A673 (cell line): ENCODE measurements around the gene SNX33. TPM values are rescaled to one million over a fixed set of nuclear protein-coding genes. Genes with fewer than 3 reads are reported as not detected.

Experiments used
- BruUV-seq: library from RNA; stranded (reverse); fragments of 400-500 nt; replicated peaks from 2 replicates; lab custom pipeline; 2021; lab: Mats Ljungman, UMichigan
- CTCF ChIA-PET: fragments of 300-600 bp; sonication (Branson Sonifier 250); formaldehyde crosslinking; loops from one replicate; lab custom pipeline; 2022; ENCODE audit warnings: antibody characterized with exemption; lab: Charles Lee
- POLR2A ChIA-PET: fragments of 300-600 bp; sonication (Branson Sonifier 250); formaldehyde crosslinking; loops from one replicate; lab custom pipeline; 2022; ENCODE audit warnings: antibody characterized with exemption; ENCODE audit not compliant: low non-redundant PET; lab: Charles Lee
- DNase-seq: peaks from one replicate; pipeline ENCODE4 v3.0.0-alpha.2; 2015; ENCODE audit warnings: low spot score
- H3K27ac ChIP-seq: fragments of 200-600 bp; sonication (generic); 2 replicates; pipeline ENCODE4 v1.5.1; 2016; ENCODE audit warnings: mixed run types, low read depth, mild to moderate bottlenecking, mixed read lengths, antibody characterized with exemption, low read length; ENCODE audit not compliant: poor library complexity, severe bottlenecking
- H3K27me3 ChIP-seq: fragments of 200-600 bp; sonication (generic); replicated peaks from 2 replicates; pipeline ENCODE4 v1.6.1; 2017; ENCODE audit warnings: mixed run types, low read depth, mild to moderate bottlenecking, mixed read lengths, antibody characterized with exemption, low read length; ENCODE audit not compliant: insufficient read depth, poor library complexity
- H3K36me3 ChIP-seq: fragments of 200-600 bp; sonication (generic); 2 replicates; pipeline ENCODE4 v1.6.1; 2016; ENCODE audit warnings: mixed run types, mild to moderate bottlenecking, mixed read lengths, antibody characterized with exemption, low read length; ENCODE audit not compliant: insufficient read depth, poor library complexity, severe bottlenecking
- H3K4me1 ChIP-seq: fragments of 200-600 bp; sonication (generic); 2 replicates; pipeline ENCODE4 v1.6.1; 2017; ENCODE audit warnings: mixed run types, mild to moderate bottlenecking, mixed read lengths, antibody characterized with exemption, low read length; ENCODE audit not compliant: insufficient read depth, poor library complexity, severe bottlenecking
- H3K4me3 ChIP-seq: fragments of 200-600 bp; sonication (generic); 2 replicates; pipeline ENCODE4 v1.5.1; 2016; ENCODE audit warnings: low read depth, mixed run types, mild to moderate bottlenecking, mixed read lengths, low read length; ENCODE audit not compliant: poor library complexity, severe bottlenecking
- H3K9me3 ChIP-seq: fragments of 200-600 bp; sonication (generic); 2 replicates; pipeline ENCODE4 v1.6.1; 2016; ENCODE audit warnings: mixed run types, low read depth, mild to moderate bottlenecking, mixed read lengths, antibody characterized with exemption, low read length; ENCODE audit not compliant: poor library complexity, severe bottlenecking
- CTCF ChIP-seq: fragments of 300-800, 200-600 bp; sonication (generic); conservative IDR thresholded peaks from 2 replicates; pipeline ENCODE4 v1.5.1; 2017; ENCODE audit warnings: low read depth, mild to moderate bottlenecking, antibody characterized with exemption, low read length, moderate library complexity, mixed read lengths
- EZH2 ChIP-seq: fragments of 200-600 bp; sonication (generic); IDR thresholded peaks from 2 replicates; pipeline ENCODE4 v1.6.1; 2017; ENCODE audit warnings: borderline replicate concordance, low read depth, mild to moderate bottlenecking, mixed read lengths, antibody characterized with exemption, low read length; ENCODE audit not compliant: poor library complexity, severe bottlenecking
- intact Hi-C: fragments of 100-400 bp; cut with micrococcal nuclease; formaldehyde crosslinking; loops from one replicate; pipeline ENCODE4 v1.10.0; 2022; ENCODE audit not compliant: unreplicated experiment
- total RNA-seq: library from RNA; stranded (reverse); gene quantifications from 2 replicates; pipeline ENCODE4 v1.2.3, GENCODE V29; 2021

Gene SNX33
- total RNA-seq, 1 experiment from 2014 or later, result 3.4 TPM

- ChIA-PET POLR2A (no interaction called here), CTCF (no interaction called here)
- no peak overlapping the region for H3K27ac ChIP-seq
- BruUV-seq, result no TSS peak
- TF ChIP-seq EZH2, result no peak
- no peak for TF ChIP-seq CTCF
- no peaks in the 10 kb centered on the region for H3K36me3 ChIP-seq
- intact Hi-C loops, result loop anchor here (10.0 kb wide), 1 partner anchor 635 kb away; the partner anchor contains the start of gene PPCDC
- no peak overlapping the region for H3K4me3 ChIP-seq
- no peak for DNase-seq
- no peaks in the 10 kb centered on the region for H3K9me3 ChIP-seq
- no peaks in the 10 kb centered on the region for H3K27me3 ChIP-seq
- no peaks in the 10 kb centered on the region for H3K4me1 ChIP-seq
These were observed 12.4 kb downstream of the SNX33 start for GRCh38 chr15:75659928-75660645.

GRCh38 chr15:75661100-75661755, 13.5 kb downstream of the SNX33 start:
- no peak for TF ChIP-seq CTCF
- TF ChIP-seq EZH2, result no peak
- Histone ChIP-seq H3K9me3 (no peaks in the 10 kb centered on the region), H3K4me1 (peaks cover under 1% of the 10 kb centered on the region), H3K36me3 (no peaks in the 10 kb centered on the region), H3K4me3 (no peak overlapping the region), H3K27ac (no peak overlapping the region), H3K27me3 (no peaks in the 10 kb centered on the region)
- intact Hi-C loops, result loop anchor here (10.0 kb wide), 1 partner anchor 636 kb away; the partner anchor contains the start of gene PPCDC
- DNase-seq, result no peak
- POLR2A ChIA-PET, result no interaction called here
- CTCF ChIA-PET, result no interaction called here
- BruUV-seq, result no TSS peak

- BruUV-seq, result no TSS peak
- no peak for DNase-seq
- Histone ChIP-seq H3K9me3 (no peaks in the 10 kb centered on the region), H3K4me1 (peaks cover 5% of the 10 kb centered on the region), H3K36me3 (no peaks in the 10 kb centered on the region), H3K4me3 (no peak overlapping the region), H3K27ac (no peak overlapping the region), H3K27me3 (no peaks in the 10 kb centered on the region)
- CTCF ChIA-PET, result no interaction called here
- intact Hi-C loops, result loop anchor here (10.0 kb wide), 1 partner anchor 637 kb away; the partner anchor contains the start of gene PPCDC
- TF ChIP-seq CTCF (no peak), EZH2 (no peak)
- POLR2A ChIA-PET, result no interaction called here
These were observed 14.0 kb downstream of the SNX33 start for GRCh38 chr15:75661756-75662140.
